GM23338 (cell line): ENCODE results near the gene HSCB. TPM values are rescaled to one million over a fixed set of nuclear protein-coding genes. Genes with fewer than 3 reads are reported as not detected.

Experiments used
- ATAC-seq: fragments of 200-7000 bp; cut with Tn5 transposase; 3 replicates; pipeline ENCODE4 v1.9.1; 2020
- DNase-seq: peaks from one replicate; pipeline ENCODE4 v3.0.0-alpha.2; 2015; ENCODE audit warnings: low spot score
- H2AFZ ChIP-seq: fragments of 200-600 bp; sonication (generic); 2 replicates; pipeline ENCODE4 v1.8.0; 2016; ENCODE audit warnings: antibody characterized with exemption, mild to moderate bottlenecking, moderate library complexity
- H3F3A ChIP-seq: fragments of 200-600 bp; sonication (generic); replicated peaks from 2 replicates; pipeline ENCODE4 v1.8.0; 2017; ENCODE audit warnings: antibody characterized with exemption, mixed run types, low read depth
- H3K27ac ChIP-seq: fragments of 200-600 bp; sonication (generic); 2 replicates; pipeline ENCODE4 v1.6.1; 2016; ENCODE audit warnings: low read depth
- H3K27me3 ChIP-seq: fragments of 200-600 bp; sonication (generic); 2 replicates; pipeline ENCODE4 v1.8.0; 2016; ENCODE audit warnings: mild to moderate bottlenecking, mixed run types, moderate library complexity; ENCODE audit not compliant: insufficient read depth
- H3K36me3 ChIP-seq: fragments of 200-600 bp; sonication (generic); 2 replicates; pipeline ENCODE4 v1.8.0; 2016; ENCODE audit warnings: mild to moderate bottlenecking; ENCODE audit not compliant: insufficient read depth
- H3K4me1 ChIP-seq: fragments of 200-600 bp; sonication (generic); 2 replicates; pipeline ENCODE4 v1.8.0; 2016; ENCODE audit warnings: mild to moderate bottlenecking, moderate library complexity; ENCODE audit not compliant: insufficient read depth
- H3K4me2 ChIP-seq: fragments of 200-600 bp; sonication (generic); 2 replicates; pipeline ENCODE4 v1.7.1; 2017; ENCODE audit warnings: mixed run types
- H3K4me3 ChIP-seq: fragments of 200-600 bp; sonication (generic); 2 replicates; pipeline ENCODE4 v1.6.1; 2016; ENCODE audit warnings: mixed run types
- H3K79me2 ChIP-seq: fragments of 200-600 bp; sonication (generic); replicated peaks from 2 replicates; pipeline ENCODE4 v1.8.0; 2017; ENCODE audit warnings: mild to moderate bottlenecking; ENCODE audit not compliant: insufficient read depth
- H3K9me2 ChIP-seq: fragments of 200-600 bp; sonication (generic); 2 replicates; pipeline ENCODE4 v1.8.0; 2017; ENCODE audit not compliant: insufficient read depth
- H4K20me1 ChIP-seq: fragments of 200-600 bp; sonication (generic); replicated peaks from 2 replicates; pipeline ENCODE4 v1.8.0; 2017; ENCODE audit warnings: mild to moderate bottlenecking; ENCODE audit not compliant: insufficient read depth
- H3K27ac Mint-ChIP-seq: 2 replicates; pipeline ENCODE4 v1.8.0; 2020; ENCODE audit warnings: inconsistent platforms, mild to moderate bottlenecking, moderate library complexity, mixed read lengths
- H3K27me3 Mint-ChIP-seq: 3 replicates; pipeline ENCODE4 v1.8.0; 2022; ENCODE audit warnings: low read depth, mild to moderate bottlenecking, moderate library complexity, mixed read lengths, inconsistent platforms; ENCODE audit not compliant: insufficient read depth, poor library complexity
- H3K36me3 Mint-ChIP-seq: 3 replicates; pipeline ENCODE4 v1.8.0; 2021; ENCODE audit warnings: low read depth, mild to moderate bottlenecking, inconsistent platforms, moderate library complexity, mixed read lengths
- H3K4me1 Mint-ChIP-seq: 3 replicates; pipeline ENCODE4 v1.8.0; 2020; ENCODE audit warnings: mild to moderate bottlenecking, inconsistent platforms, mixed read lengths
- H3K4me3 Mint-ChIP-seq: 3 replicates; pipeline ENCODE4 v1.8.0; 2021; ENCODE audit warnings: moderate library complexity, mild to moderate bottlenecking, inconsistent platforms, mixed read lengths
- H3K9me3 Mint-ChIP-seq: 3 replicates; pipeline ENCODE4 v1.8.0; 2020; ENCODE audit warnings: moderate library complexity, mild to moderate bottlenecking, inconsistent platforms, mixed read lengths
- CREB1 ChIP-seq: fragments of 250-450 bp; sonication (Bioruptor Pico); IDR thresholded peaks from 2 replicates; pipeline ENCODE4 v1.5.0; 2020; ENCODE audit warnings: low read depth, mild to moderate bottlenecking, moderate library complexity
- CTCF ChIP-seq, 2 experiments: fragments of 200-600 bp in 1 of 2; sonication (generic) in 1 of 2; conservative IDR thresholded peaks; 2 replicates each; pipeline versions ENCODE4 v1.5.1 to v1.6.1; 2016 to 2017; ENCODE audit warnings: antibody characterized with exemption in 2 of 2, low read depth in 2 of 2, mild to moderate bottlenecking in 2 of 2, moderate library complexity in 1 of 2
- ETS1 ChIP-seq: IDR thresholded peaks from 2 replicates; pipeline ENCODE4 v1.6.1; 2016; ENCODE audit warnings: antibody characterized with exemption
- EZH2 ChIP-seq: fragments of 200-600 bp; sonication (generic); IDR thresholded peaks from one replicate; pipeline ENCODE4 v1.8.0; 2017; ENCODE audit warnings: antibody characterized with exemption, mild to moderate bottlenecking, low read depth; ENCODE audit not compliant: unreplicated experiment
- EZH2phosphoT487 ChIP-seq: fragments of 200-600 bp; sonication (generic); IDR thresholded peaks from one replicate; pipeline ENCODE4 v1.8.1; 2018; ENCODE audit warnings: antibody characterized with exemption; ENCODE audit not compliant: unreplicated experiment
- JUNB ChIP-seq: IDR thresholded peaks from one replicate; pipeline ENCODE4 v1.6.1; 2016; ENCODE audit warnings: antibody characterized with exemption; ENCODE audit not compliant: unreplicated experiment
- NANOG ChIP-seq: IDR thresholded peaks from 2 replicates; pipeline ENCODE4 v1.6.1; 2016; ENCODE audit warnings: antibody characterized with exemption, borderline replicate concordance
- POLR2AphosphoS5 ChIP-seq: IDR thresholded peaks from 2 replicates; pipeline ENCODE4 v1.6.1; 2016; ENCODE audit warnings: antibody characterized with exemption, low read depth
- REST ChIP-seq: IDR thresholded peaks from one replicate; pipeline ENCODE4 v1.6.1; 2018; ENCODE audit warnings: antibody characterized with exemption; ENCODE audit not compliant: unreplicated experiment
- STAT1 ChIP-seq: IDR thresholded peaks from one replicate; pipeline ENCODE4 v1.6.1; 2016; ENCODE audit warnings: antibody characterized with exemption; ENCODE audit not compliant: unreplicated experiment
- ZNF114 ChIP-seq: fragments of 250-450 bp; sonication (Bioruptor Pico); IDR thresholded peaks from 2 replicates; pipeline ENCODE4 v1.5.0; 2020; ENCODE audit warnings: mild to moderate bottlenecking, moderate library complexity
- ZNF331 ChIP-seq: fragments of 250-450 bp; sonication (Bioruptor Pico); IDR thresholded peaks from 2 replicates; pipeline ENCODE4 v1.5.0; 2020; ENCODE audit warnings: low read depth, mild to moderate bottlenecking, moderate library complexity
- ZNF462 ChIP-seq: fragments of 250-450 bp; sonication (Bioruptor Pico); IDR thresholded peaks from 2 replicates; pipeline ENCODE4 v1.5.0; 2020; ENCODE audit warnings: mild to moderate bottlenecking, moderate library complexity
- polyA plus RNA-seq: library from polyadenylated mRNA; unstranded; fragments of >200 nt; fragmentation: Nextera tagmentation; extraction: Ambion mirVana; gene quantifications from 2 replicates; pipeline ENCODE4 v1.2.1, GENCODE V29; 2016
- total RNA-seq: library from RNA; depleted of rRNA; stranded (reverse); fragments of >200 nt; shearing (Covaris generic); gene quantifications from 2 replicates; pipeline ENCODE4 v1.2.3, GENCODE V29; 2014

HSCB gene
- total and polyA plus RNA-seq, 2 experiments from 2014 or later = 18.6 to 30.9 TPM

GRCh38 chr22:28750471-28750881 is 8.6 kb downstream of the HSCB start:
- no peak for DNase-seq
- Histone ChIP-seq H3F3A (no peaks in the 10 kb centered on the region; the same call in 1 of the 2 replicates), H3K36me3 (peaks cover 20% of the 10 kb centered on the region), H3K79me2 (no peaks in the 10 kb centered on the region), H3K27me3 (no peaks in the 10 kb centered on the region), H4K20me1 (no peaks in the 10 kb centered on the region), H3K4me3 (no peak overlapping the region), H3K27ac (no peak overlapping the region), H3K4me2 (no peak overlapping the region), H3K4me1 (no peaks in the 10 kb centered on the region), H3K9me2 (no peaks in the 10 kb centered on the region), H2AFZ (no peak overlapping the region)
- TF ChIP-seq ZNF462 (CRISPR knock-in tag) (no peak), POLR2AphosphoS5 (no peak), STAT1 (no peak), ETS1 (no peak), EZH2 (no peak), CTCF (conservative IDR thresholded peaks at IDR 0.05; ENCODE audit: low read depth in 2 of 2) (no peak), CREB1 (CRISPR knock-in tag) (no peak), NANOG (no peak), ZNF114 (CRISPR knock-in tag) (no peak), EZH2phosphoT487 (no peak), REST (no peak), ZNF331 (CRISPR knock-in tag) (no peak), JUNB (no peak)
- H3K27me3 Mint-ChIP-seq = no peaks in the 10 kb centered on the region
- H3K36me3 Mint-ChIP-seq = peaks cover 77% of the 10 kb centered on the region
- no peak overlapping the region for H3K27ac Mint-ChIP-seq
- H3K4me1 Mint-ChIP-seq = no peaks in the 10 kb centered on the region
- no peak for ATAC-seq
- H3K4me3 Mint-ChIP-seq = no peak overlapping the region
- H3K9me3 Mint-ChIP-seq = no peaks in the 10 kb centered on the region; the same call in 2 of the 3 replicates
